AG09319 (cell line): Measurements from ENCODE around the gene PTPA.

Experiments used
- DNase-seq: peaks from one replicate; pipeline ENCODE4 v3.0.0-alpha.2; 2010; ENCODE audit warnings: low read depth; ENCODE audit errors: extremely low read depth
- CTCF ChIP-seq: IDR thresholded peaks from 2 replicates; pipeline ENCODE4 v1.5.1; 2011; ENCODE audit warnings: low read depth, mild to moderate bottlenecking, inconsistent platforms, low read length, moderate library complexity

PTPA gene

GRCh38 chr9:129145316-129145715, 34.1 kb downstream of the PTPA start:
- no peak for TF ChIP-seq CTCF

GRCh38 chr9:129145841-129146292, 34.7 kb downstream of the PTPA start:
- TF ChIP-seq CTCF: no peak
- no peak for DNase-seq

More at GRCh38 chr9:129145316-129145715, 34.1 kb downstream of the PTPA start:
- DNase-seq: no peak

- no peak for TF ChIP-seq CTCF
- no peak for DNase-seq
Measured at GRCh38 chr9:129146441-129146941, 35.3 kb downstream of the PTPA start.

- DNase-seq: no peak
- TF ChIP-seq CTCF: no peak
Measured at GRCh38 chr9:129148463-129149204, 37.4 kb downstream of the PTPA start.

GRCh38 chr9:129149442-129149841, 38.2 kb downstream of the PTPA start:
- TF ChIP-seq CTCF: no peak
- DNase-seq: no peak

- DNase-seq: no peak
- no peak for TF ChIP-seq CTCF
Measured at GRCh38 chr9:129150122-129150521, 38.9 kb downstream of the PTPA start.

GRCh38 chr9:129150672-129151211, 39.5 kb downstream of the PTPA start:
- TF ChIP-seq CTCF: no peak
- DNase-seq: no peak
